Gastroesophageal sphincter (tissue), 4 donors: ENCODE results near the gene PRTFDC1. TPM values are rescaled to one million over a fixed set of nuclear protein-coding genes. Genes with fewer than 3 reads are reported as not detected.

Source experiments
- ATAC-seq: fragments of 150-250 bp; one replicate; pipeline ENCODE4 v1.9.1; 2016; ENCODE audit warnings: mild to moderate bottlenecking, moderate library complexity
- H3K27ac ChIP-seq, 4 donors: fragments of 200-600 bp; sonication (generic) in 3 of 4; 1 replicate in 3 of 4; 2 replicates in 1 of 4; pipeline ENCODE4 v1.5.1; 2016 to 2019
- H3K27me3 ChIP-seq: fragments of 200-600 bp; sonication (generic); one replicate; pipeline ENCODE4 v1.5.1; 2019
- H3K36me3 ChIP-seq, 2 donors: fragments of 200-600 bp; sonication (generic); one replicate each; pipeline ENCODE4 v1.5.1; 2019; ENCODE audit warnings: control low read depth in 1 of 2
- H3K4me1 ChIP-seq, 3 donors: fragments of 200-600 bp; sonication (generic); 1 replicate in 2 of 3; 2 replicates in 1 of 3; pipeline ENCODE4 v1.5.1; 2016 to 2019; ENCODE audit warnings: control low read depth in 2 of 3
- H3K4me3 ChIP-seq, 2 donors: fragments of 200-600 bp; sonication (generic); one replicate each; pipeline ENCODE4 v1.5.1; 2019; ENCODE audit warnings: mild to moderate bottlenecking in 1 of 2, moderate library complexity in 1 of 2
- H3K9me3 ChIP-seq, 3 donors: fragments of 200-600 bp; sonication (generic); one replicate each; pipeline ENCODE4 v1.5.1; 2017 to 2019; ENCODE audit warnings: control low read depth in 2 of 3
- EP300 ChIP-seq: sonication (generic); formaldehyde crosslinking; IDR thresholded peaks from one replicate; pipeline ENCODE4 v1.6.1; 2017; ENCODE audit warnings: antibody characterized with exemption, mild to moderate bottlenecking
- POLR2A ChIP-seq, 2 donors: fragments of 450-650 bp; IDR thresholded peaks; one replicate each; pipeline ENCODE4 v1.6.1; 2017; ENCODE audit warnings: antibody characterized with exemption in 2 of 2, mild to moderate bottlenecking in 2 of 2, moderate library complexity in 1 of 2
- POLR2AphosphoS5 ChIP-seq: sonication (generic); formaldehyde crosslinking; IDR thresholded peaks from one replicate; pipeline ENCODE4 v1.6.1; 2017; ENCODE audit warnings: antibody characterized with exemption
- WGBS, 2 donors: methylation state at CpG; one replicate each; pipeline ENCODE4 v1.1.5; 2018; ENCODE audit warnings: low coverage in 1 of 2; 5-methylcytosine and 5-hydroxymethylcytosine counted together
- total RNA-seq, 4 donors: library from RNA; depleted of rRNA; stranded (reverse); fragments of >200 nt; gene quantifications; one replicate each; pipeline ENCODE4 v1.1.0, GENCODE V29; 2016
- TF ChIP-seq, protein P1 (sequence below), 4 experiments: fragments of 200-600 bp in 2 of 4; fragments of 450-650 bp in 2 of 4; sonication (generic) in 1 of 4; IDR thresholded peaks; one replicate each; pipeline ENCODE4 v1.5.1; 2017 to 2019; ENCODE audit warnings: antibody characterized with exemption in 4 of 4, mild to moderate bottlenecking in 2 of 4, moderate library complexity in 2 of 4

PRTFDC1 gene
- total RNA-seq, 4 donors from 2014 or later: 3.2 to 14.6 (median 7.9) TPM

GRCh38 chr10:24824536-24824935, 127.9 kb downstream of the PRTFDC1 start:
- Histone ChIP-seq H3K9me3 (no peaks in the 10 kb centered on the region), H3K4me3 (no peak overlapping the region), H3K36me3 (no peaks in the 10 kb centered on the region), H3K4me1 (no peaks in the 10 kb centered on the region), H3K27ac (no peak overlapping the region), H3K27me3 (no peaks in the 10 kb centered on the region)
- ATAC-seq: no peak
- 44 to 50% methylated on average over 2 of the region's 2 CpGs for WGBS, 2 donors
- no peak for TF ChIP-seq EP300

DNA sequence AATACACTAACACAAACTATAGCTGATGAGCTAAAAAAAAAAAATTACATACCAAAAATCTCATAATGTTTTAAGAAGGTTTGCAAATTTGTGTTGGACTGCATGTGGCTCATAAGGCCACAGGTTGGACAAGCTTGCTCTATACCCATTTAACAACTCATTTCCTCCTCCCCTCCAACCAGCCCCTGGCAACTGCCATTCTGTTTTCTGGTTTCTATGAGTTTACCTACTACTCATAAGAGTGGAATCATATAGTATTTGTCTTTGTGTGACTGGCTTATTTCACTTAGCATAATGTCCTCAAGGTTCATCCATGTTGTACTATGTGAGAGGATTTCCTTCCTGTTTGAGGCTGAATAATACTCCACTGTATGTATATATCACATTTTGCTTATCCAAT, 128.3 kb downstream of the PRTFDC1 start:
- no peaks in the 10 kb centered on the region for H3K27me3 ChIP-seq
- no peaks in the 10 kb centered on the region for H3K4me1 ChIP-seq
- H3K4me3 ChIP-seq: no peak overlapping the region
- no peaks in the 10 kb centered on the region for H3K36me3 ChIP-seq
- ATAC-seq: no peak
- TF ChIP-seq, protein P1, sequence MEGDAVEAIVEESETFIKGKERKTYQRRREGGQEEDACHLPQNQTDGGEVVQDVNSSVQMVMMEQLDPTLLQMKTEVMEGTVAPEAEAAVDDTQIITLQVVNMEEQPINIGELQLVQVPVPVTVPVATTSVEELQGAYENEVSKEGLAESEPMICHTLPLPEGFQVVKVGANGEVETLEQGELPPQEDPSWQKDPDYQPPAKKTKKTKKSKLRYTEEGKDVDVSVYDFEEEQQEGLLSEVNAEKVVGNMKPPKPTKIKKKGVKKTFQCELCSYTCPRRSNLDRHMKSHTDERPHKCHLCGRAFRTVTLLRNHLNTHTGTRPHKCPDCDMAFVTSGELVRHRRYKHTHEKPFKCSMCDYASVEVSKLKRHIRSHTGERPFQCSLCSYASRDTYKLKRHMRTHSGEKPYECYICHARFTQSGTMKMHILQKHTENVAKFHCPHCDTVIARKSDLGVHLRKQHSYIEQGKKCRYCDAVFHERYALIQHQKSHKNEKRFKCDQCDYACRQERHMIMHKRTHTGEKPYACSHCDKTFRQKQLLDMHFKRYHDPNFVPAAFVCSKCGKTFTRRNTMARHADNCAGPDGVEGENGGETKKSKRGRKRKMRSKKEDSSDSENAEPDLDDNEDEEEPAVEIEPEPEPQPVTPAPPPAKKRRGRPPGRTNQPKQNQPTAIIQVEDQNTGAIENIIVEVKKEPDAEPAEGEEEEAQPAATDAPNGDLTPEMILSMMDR (IDR thresholded peaks at IDR 0.05): no peak
- no peak for TF ChIP-seq EP300
- no peak for TF ChIP-seq POLR2A (IDR thresholded peaks at IDR 0.05)
- no peak overlapping the region for H3K27ac ChIP-seq
- H3K9me3 ChIP-seq: no peaks in the 10 kb centered on the region

DNA sequence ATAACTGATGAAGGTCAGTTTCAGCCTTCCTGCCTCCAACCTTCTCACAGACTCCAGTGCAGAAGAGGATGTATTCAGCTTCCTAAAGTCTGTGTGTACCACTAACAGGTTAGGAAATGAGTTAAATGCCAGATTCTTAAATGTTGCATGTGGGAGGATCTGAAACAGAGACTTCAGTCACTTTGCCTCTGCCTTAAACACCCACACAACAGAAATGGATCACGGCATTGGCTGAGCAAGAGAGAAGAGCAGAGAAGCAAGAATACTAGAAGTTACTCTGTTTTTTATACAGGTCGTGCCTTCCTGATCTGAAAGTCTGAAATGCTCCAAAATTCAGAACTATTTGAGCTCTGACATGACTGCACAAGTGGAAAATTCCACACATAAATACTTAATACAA, 129.8 kb downstream of the PRTFDC1 start:
- no peak for ATAC-seq
- no peaks in the 10 kb centered on the region for H3K9me3 ChIP-seq
- no peak overlapping the region for H3K27ac ChIP-seq
- no peaks in the 10 kb centered on the region for H3K36me3 ChIP-seq
- H3K4me1 ChIP-seq: no peaks in the 10 kb centered on the region
- TF ChIP-seq, protein P1 (IDR thresholded peaks at IDR 0.05): no peak
- no peak for TF ChIP-seq EP300
- no peak for TF ChIP-seq POLR2A (IDR thresholded peaks at IDR 0.05)
- TF ChIP-seq POLR2AphosphoS5: no peak
- H3K27me3 ChIP-seq: no peaks in the 10 kb centered on the region
- WGBS, 2 donors: 50 to 71% methylated on average over 2 of the region's 2 CpGs
- H3K4me3 ChIP-seq: no peak overlapping the region

- ATAC-seq: no peak
- 80 to 89% methylated on average over 3 of the region's 3 CpGs for WGBS, 2 donors
- TF ChIP-seq, protein P1 (IDR thresholded peaks at IDR 0.05): no peak
- no peak for TF ChIP-seq POLR2AphosphoS5
- no peak for TF ChIP-seq EP300
- TF ChIP-seq POLR2A (IDR thresholded peaks at IDR 0.05): no peak
Observed at GRCh38 chr10:24821986-24822385, 130.4 kb downstream of the PRTFDC1 start.

GRCh38 chr10:24816868-24817396, 135.5 kb downstream of the PRTFDC1 start:
- Histone ChIP-seq H3K4me1 (no peaks in the 10 kb centered on the region), H3K27me3 (no peaks in the 10 kb centered on the region), H3K27ac (no peak overlapping the region), H3K4me3 (no peak overlapping the region), H3K36me3 (no peaks in the 10 kb centered on the region), H3K9me3 (peaks cover 0 to 4% (median 0%) of the 10 kb centered on the region in 3 donors)
- 84 to 90% methylated on average over 6 of the region's 6 CpGs for WGBS, 2 donors
- TF ChIP-seq POLR2A (IDR thresholded peaks at IDR 0.05) (no peak), EP300 (no peak), POLR2AphosphoS5 (no peak)
- ATAC-seq: no peak

More at GRCh38 chr10:24821986-24822385, 130.4 kb downstream of the PRTFDC1 start:
- no peaks in the 10 kb centered on the region for H3K4me1 ChIP-seq
- no peak overlapping the region for H3K4me3 ChIP-seq
- peaks cover 0 to 3% (median 0%) of the 10 kb centered on the region in 3 donors for H3K9me3 ChIP-seq
- H3K27ac ChIP-seq: no peak overlapping the region
- no peaks in the 10 kb centered on the region for H3K27me3 ChIP-seq
- H3K36me3 ChIP-seq: no peaks in the 10 kb centered on the region

DNA sequence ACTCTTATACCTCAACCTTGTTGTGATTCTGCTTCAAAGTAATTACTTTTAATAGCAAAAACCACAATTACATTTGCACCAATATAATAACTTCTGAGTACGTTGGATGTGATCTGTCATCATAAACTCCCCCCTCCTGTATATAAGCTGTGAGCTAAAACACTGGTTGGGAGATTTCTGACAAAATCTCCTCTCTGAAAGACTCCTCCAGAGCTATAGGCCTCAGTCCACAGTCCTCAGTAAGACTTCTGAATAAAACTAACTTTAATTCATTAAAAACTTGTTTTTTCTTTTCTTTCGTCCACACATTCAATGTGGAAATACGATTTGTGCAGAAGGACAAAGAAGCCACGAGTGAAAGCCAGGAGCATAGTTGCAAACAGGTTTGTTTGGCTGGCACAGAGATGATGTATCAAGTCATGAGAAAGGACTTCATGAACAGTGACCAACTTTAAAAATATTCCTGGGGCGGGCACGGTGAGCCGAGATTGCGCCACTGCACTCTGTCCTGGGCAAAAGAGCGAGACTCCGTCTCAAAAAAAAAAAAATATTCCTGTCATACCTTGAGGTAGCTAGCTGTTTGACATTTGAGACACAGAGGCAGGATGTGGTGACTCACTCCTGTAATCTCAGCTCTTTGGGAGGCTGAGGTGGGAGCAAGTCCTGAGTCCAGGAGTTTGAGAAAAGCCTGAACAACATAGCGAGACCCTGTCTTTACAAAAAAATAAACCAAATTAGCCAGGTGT, 137.7 kb downstream of the PRTFDC1 start:
- no peak for TF ChIP-seq POLR2AphosphoS5
- no peak for TF ChIP-seq EP300
- no peak for TF ChIP-seq POLR2A (IDR thresholded peaks at IDR 0.05)
- TF ChIP-seq, protein P1 (IDR thresholded peaks at IDR 0.05): no peak
- Histone ChIP-seq H3K27me3 (no peaks in the 10 kb centered on the region), H3K9me3 (peaks cover 0 to 4% (median 0%) of the 10 kb centered on the region in 3 donors), H3K4me3 (no peak overlapping the region), H3K36me3 (no peaks in the 10 kb centered on the region), H3K4me1 (no peaks in the 10 kb centered on the region), H3K27ac (no peak overlapping the region)
- ATAC-seq: no peak
- WGBS, 2 donors: 85 to 92% methylated on average over 9 to 11 of the region's 11 CpGs
